WTC11 (cell line): ENCODE data around the gene LRP1. TPM values are rescaled to one million over a fixed set of nuclear protein-coding genes. Genes with fewer than 3 reads are reported as not detected.

ENCODE experiments used
- ATAC-seq: fragments of 200-7000 bp; cut with Tn5 transposase; 2 replicates; pipeline ENCODE4 v1.10.0; 2021; ENCODE audit warnings: mild to moderate bottlenecking, moderate library complexity
- CTCF ChIA-PET: fragments of 300-600 bp; sonication (Branson Sonifier 250); formaldehyde crosslinking; loops from one replicate; lab custom pipeline; 2021; ENCODE audit warnings: antibody characterized with exemption; lab: Charles Lee
- POLR2A ChIA-PET: fragments of 350-600 bp; sonication (Branson Sonifier 250); formaldehyde crosslinking; loops from one replicate; lab custom pipeline; 2021; ENCODE audit warnings: antibody characterized with exemption; lab: Charles Lee
- DNase-seq: peaks from one replicate; pipeline ENCODE4 v3.0.0; 2021; ENCODE audit warnings: low spot score
- H3K27ac Mint-ChIP-seq: 2 replicates; pipeline ENCODE4 v1.8.0; 2021; ENCODE audit warnings: mixed read lengths
- H3K27me3 Mint-ChIP-seq: 2 replicates; pipeline ENCODE4 v1.8.0; 2021; ENCODE audit warnings: low read depth, mild to moderate bottlenecking, moderate library complexity, mixed read lengths
- H3K36me3 Mint-ChIP-seq: 2 replicates; pipeline ENCODE4 v1.8.0; 2021; ENCODE audit warnings: mixed read lengths
- H3K4me1 Mint-ChIP-seq: 2 replicates; pipeline ENCODE4 v1.8.0; 2022; ENCODE audit warnings: mixed read lengths
- H3K4me3 Mint-ChIP-seq: 2 replicates; pipeline ENCODE4 v1.8.0; 2021; ENCODE audit warnings: mild to moderate bottlenecking, moderate library complexity, mixed read lengths
- H3K9me3 Mint-ChIP-seq: 2 replicates; pipeline ENCODE4 v1.8.0; 2021; ENCODE audit warnings: mixed read lengths
- ATF2 ChIP-seq: sonication (generic); formaldehyde crosslinking; IDR thresholded peaks from 2 replicates; pipeline ENCODE4 v1.8.1; 2022; ENCODE audit warnings: low read depth, missing genetic modification reagents, borderline replicate concordance
- ATF6 ChIP-seq: sonication (generic); formaldehyde crosslinking; IDR thresholded peaks from 2 replicates; pipeline ENCODE4 v1.8.1; 2023; ENCODE audit warnings: mild to moderate bottlenecking, missing genetic modification reagents
- CREB1 ChIP-seq: sonication (generic); formaldehyde crosslinking; IDR thresholded peaks from 2 replicates; pipeline ENCODE4 v1.8.0; 2023; ENCODE audit warnings: mild to moderate bottlenecking, missing genetic modification reagents
- CREM ChIP-seq: sonication (generic); formaldehyde crosslinking; IDR thresholded peaks from 2 replicates; pipeline ENCODE4 v1.8.1; 2022; ENCODE audit warnings: mild to moderate bottlenecking, missing genetic modification reagents, moderate library complexity
- E2F5 ChIP-seq: sonication (generic); formaldehyde crosslinking; IDR thresholded peaks from 2 replicates; pipeline ENCODE4 v1.8.1; 2022; ENCODE audit warnings: mild to moderate bottlenecking, moderate library complexity, missing genetic modification reagents
- FOXK1 ChIP-seq: sonication (generic); formaldehyde crosslinking; IDR thresholded peaks from 2 replicates; pipeline ENCODE4 v1.8.0; 2022; ENCODE audit warnings: mild to moderate bottlenecking, moderate library complexity, missing genetic modification reagents
- FOXP4 ChIP-seq: sonication (generic); formaldehyde crosslinking; IDR thresholded peaks from 2 replicates; pipeline ENCODE4 v1.8.0; 2022; ENCODE audit warnings: mild to moderate bottlenecking, missing genetic modification reagents
- GTF2I ChIP-seq: fragments of 250-450 bp; sonication (Bioruptor Pico); conservative IDR thresholded peaks from 2 replicates; pipeline ENCODE4 v1.4.0; 2021; ENCODE audit warnings: mild to moderate bottlenecking
- IRF2 ChIP-seq: sonication (generic); formaldehyde crosslinking; IDR thresholded peaks from 2 replicates; pipeline ENCODE4 v1.8.0; 2022; ENCODE audit warnings: low read depth, missing genetic modification reagents, borderline replicate concordance
- JUN ChIP-seq: sonication (generic); formaldehyde crosslinking; IDR thresholded peaks from 2 replicates; pipeline ENCODE4 v1.8.0; 2023; ENCODE audit warnings: mild to moderate bottlenecking, missing genetic modification reagents
- MYBL2 ChIP-seq: sonication (generic); formaldehyde crosslinking; IDR thresholded peaks from 2 replicates; pipeline ENCODE4 v1.8.1; 2023; ENCODE audit warnings: mild to moderate bottlenecking, moderate library complexity, missing genetic modification reagents
- NFATC4 ChIP-seq: fragments of 250-450 bp; sonication (Bioruptor Pico); IDR thresholded peaks from 2 replicates; pipeline ENCODE4 v1.9.0; 2021; ENCODE audit warnings: mild to moderate bottlenecking
- NFE2L1 ChIP-seq: sonication (generic); formaldehyde crosslinking; IDR thresholded peaks from 2 replicates; pipeline ENCODE4 v1.8.1; 2023; ENCODE audit warnings: missing genetic modification reagents
- NR2C2 ChIP-seq: sonication (generic); formaldehyde crosslinking; IDR thresholded peaks from 2 replicates; pipeline ENCODE4 v1.8.0; 2022; ENCODE audit warnings: mild to moderate bottlenecking, missing genetic modification reagents
- RELA ChIP-seq: sonication (generic); formaldehyde crosslinking; IDR thresholded peaks from 2 replicates; pipeline ENCODE4 v1.8.1; 2022; ENCODE audit warnings: missing genetic modification reagents, mild to moderate bottlenecking, borderline replicate concordance
- USF2 ChIP-seq: sonication (generic); formaldehyde crosslinking; IDR thresholded peaks from 2 replicates; pipeline ENCODE4 v1.8.1; 2023; ENCODE audit warnings: mild to moderate bottlenecking, missing genetic modification reagents, moderate library complexity
- ZNF138 ChIP-seq: sonication (generic); formaldehyde crosslinking; conservative IDR thresholded peaks from 2 replicates; pipeline ENCODE4 v1.8.1; 2022; ENCODE audit warnings: mild to moderate bottlenecking, moderate library complexity, missing genetic modification reagents
- ZNF281 ChIP-seq: sonication (generic); formaldehyde crosslinking; IDR thresholded peaks from 2 replicates; pipeline ENCODE4 v1.8.0; 2023; ENCODE audit warnings: mild to moderate bottlenecking, missing genetic modification reagents
- ZNF396 ChIP-seq: fragments of 250-450 bp; sonication (Bioruptor Pico); IDR thresholded peaks from 2 replicates; pipeline ENCODE4 v1.8.0; 2021; ENCODE audit warnings: mild to moderate bottlenecking, moderate library complexity, borderline replicate concordance
- total RNA-seq: library from RNA; stranded (reverse); gene quantifications from 3 replicates; pipeline ENCODE4 v1.2.3, GENCODE V29; 2021
- TF ChIP-seq, protein P1 (sequence below): sonication (generic); formaldehyde crosslinking; IDR thresholded peaks from 2 replicates; pipeline ENCODE4 v1.8.1; 2022; ENCODE audit warnings: mild to moderate bottlenecking, missing genetic modification reagents, moderate library complexity, borderline replicate concordance

Gene LRP1
- total RNA-seq, 1 experiment from 2014 or later, result 120 TPM

GRCh38 chr12:57190037-57190436 lies 61.8 kb downstream of the LRP1 start:
- ATAC-seq (no peak), DNase-seq (no peak)
- TF ChIP-seq ATF6 (CRISPR knock-in tag) (no peak), MYBL2 (CRISPR knock-in tag) (no peak), ZNF396 (no peak), NFE2L1 (CRISPR knock-in tag) (no peak), GTF2I (no peak), NR2C2 (CRISPR knock-in tag) (no peak), USF2 (CRISPR knock-in tag) (no peak), RELA (no peak), ATF2 (CRISPR knock-in tag) (no peak), CREB1 (CRISPR knock-in tag) (no peak), NFATC4 (CRISPR knock-in tag) (no peak), CREM (no peak), E2F5 (CRISPR knock-in tag) (no peak), FOXP4 (CRISPR knock-in tag) (no peak), FOXK1 (CRISPR knock-in tag) (no peak), JUN (CRISPR knock-in tag) (no peak), ZNF281 (CRISPR knock-in tag) (no peak), IRF2 (CRISPR knock-in tag) (no peak), ZNF138 (CRISPR knock-in tag) (no peak)
- TF ChIP-seq, protein P1, sequence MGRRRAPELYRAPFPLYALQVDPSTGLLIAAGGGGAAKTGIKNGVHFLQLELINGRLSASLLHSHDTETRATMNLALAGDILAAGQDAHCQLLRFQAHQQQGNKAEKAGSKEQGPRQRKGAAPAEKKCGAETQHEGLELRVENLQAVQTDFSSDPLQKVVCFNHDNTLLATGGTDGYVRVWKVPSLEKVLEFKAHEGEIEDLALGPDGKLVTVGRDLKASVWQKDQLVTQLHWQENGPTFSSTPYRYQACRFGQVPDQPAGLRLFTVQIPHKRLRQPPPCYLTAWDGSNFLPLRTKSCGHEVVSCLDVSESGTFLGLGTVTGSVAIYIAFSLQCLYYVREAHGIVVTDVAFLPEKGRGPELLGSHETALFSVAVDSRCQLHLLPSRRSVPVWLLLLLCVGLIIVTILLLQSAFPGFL (CRISPR knock-in tag), result no peak
- ChIA-PET CTCF (interaction anchor here (0.8 to 1.4 kb wide), 2 partner anchors 17 to 62 kb away, joined by 3 to 5 read pairs; partner anchors contain the start of gene LRP1), POLR2A (no interaction called here)
- Mint-ChIP-seq H3K4me3 (no peak overlapping the region), H3K9me3 (peaks cover 5% of the 10 kb centered on the region; the same call in 1 of the 2 replicates), H3K36me3 (peaks cover 70% of the 10 kb centered on the region), H3K4me1 (no peaks in the 10 kb centered on the region), H3K27me3 (no peaks in the 10 kb centered on the region), H3K27ac (no peak overlapping the region)
